Osteocyte (in vitro differentiated cells): Measurements from ENCODE around the gene FBXL5. TPM values are rescaled to one million over a fixed set of nuclear protein-coding genes. Genes with fewer than 3 reads are reported as not detected.

Experiments
- DNase-seq: peaks from one replicate; pipeline ENCODE4 v3.0.0; 2021; ENCODE audit warnings: mixed read lengths; ENCODE audit not compliant: unreplicated experiment; ENCODE audit errors: extremely low spot score
- H3K27ac Mint-ChIP-seq: one replicate; pipeline ENCODE4 v1.8.0; 2021; ENCODE audit warnings: mild to moderate bottlenecking, mixed read lengths; ENCODE audit not compliant: unreplicated experiment
- H3K27me3 Mint-ChIP-seq: one replicate; pipeline ENCODE4 v1.8.0; 2021; ENCODE audit warnings: mixed read lengths; ENCODE audit not compliant: unreplicated experiment
- H3K36me3 Mint-ChIP-seq: one replicate; pipeline ENCODE4 v1.8.0; 2021; ENCODE audit warnings: mixed read lengths; ENCODE audit not compliant: unreplicated experiment
- H3K4me1 Mint-ChIP-seq: one replicate; pipeline ENCODE4 v1.8.0; 2021; ENCODE audit warnings: mixed read lengths; ENCODE audit not compliant: unreplicated experiment
- H3K4me3 Mint-ChIP-seq: one replicate; pipeline ENCODE4 v1.8.0; 2021; ENCODE audit warnings: mild to moderate bottlenecking, moderate library complexity, mixed read lengths; ENCODE audit not compliant: unreplicated experiment
- H3K9me3 Mint-ChIP-seq: one replicate; pipeline ENCODE4 v1.8.0; 2021; ENCODE audit warnings: mixed read lengths; ENCODE audit not compliant: unreplicated experiment
- total RNA-seq: library from RNA; stranded (reverse); gene quantifications from 2 replicates; pipeline ENCODE4 v1.2.1, GENCODE V29; 2021
- TF ChIP-seq, protein P1 (sequence below): fragments of 200-600 bp; sonication (generic); IDR thresholded peaks from 2 replicates; pipeline ENCODE4 v1.5.0; 2021; ENCODE audit warnings: antibody characterized with exemption, mild to moderate bottlenecking, moderate library complexity

FBXL5 gene
- total RNA-seq, 1 donor from 2014 or later = 54.0 TPM

DNA sequence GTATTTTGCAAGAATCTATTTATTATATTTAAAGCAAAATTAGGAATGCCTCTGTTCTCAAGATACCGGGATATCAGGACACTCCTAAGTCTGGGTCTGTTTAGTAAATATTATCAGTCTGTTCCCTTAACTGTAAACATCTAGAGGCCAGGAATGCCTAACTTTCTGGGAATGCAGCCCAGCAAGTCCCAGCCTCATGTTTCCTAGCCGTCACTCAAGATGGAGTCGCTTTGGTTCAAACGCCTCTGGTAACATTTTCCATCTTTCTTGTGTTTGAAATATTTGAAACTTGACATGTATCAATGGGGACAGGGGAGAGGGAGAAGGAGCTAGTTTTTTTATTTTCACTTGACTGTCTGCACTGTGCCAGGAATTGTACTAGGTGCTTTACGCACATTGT is 85.4 kb downstream of the FBXL5 start:
- H3K36me3 Mint-ChIP-seq = peaks cover 36% of the 10 kb centered on the region
- H3K27ac Mint-ChIP-seq = no peak overlapping the region
- H3K27me3 Mint-ChIP-seq = no peaks in the 10 kb centered on the region
- DNase-seq = no peak
- no peaks in the 10 kb centered on the region for H3K9me3 Mint-ChIP-seq
- TF ChIP-seq, protein P1, sequence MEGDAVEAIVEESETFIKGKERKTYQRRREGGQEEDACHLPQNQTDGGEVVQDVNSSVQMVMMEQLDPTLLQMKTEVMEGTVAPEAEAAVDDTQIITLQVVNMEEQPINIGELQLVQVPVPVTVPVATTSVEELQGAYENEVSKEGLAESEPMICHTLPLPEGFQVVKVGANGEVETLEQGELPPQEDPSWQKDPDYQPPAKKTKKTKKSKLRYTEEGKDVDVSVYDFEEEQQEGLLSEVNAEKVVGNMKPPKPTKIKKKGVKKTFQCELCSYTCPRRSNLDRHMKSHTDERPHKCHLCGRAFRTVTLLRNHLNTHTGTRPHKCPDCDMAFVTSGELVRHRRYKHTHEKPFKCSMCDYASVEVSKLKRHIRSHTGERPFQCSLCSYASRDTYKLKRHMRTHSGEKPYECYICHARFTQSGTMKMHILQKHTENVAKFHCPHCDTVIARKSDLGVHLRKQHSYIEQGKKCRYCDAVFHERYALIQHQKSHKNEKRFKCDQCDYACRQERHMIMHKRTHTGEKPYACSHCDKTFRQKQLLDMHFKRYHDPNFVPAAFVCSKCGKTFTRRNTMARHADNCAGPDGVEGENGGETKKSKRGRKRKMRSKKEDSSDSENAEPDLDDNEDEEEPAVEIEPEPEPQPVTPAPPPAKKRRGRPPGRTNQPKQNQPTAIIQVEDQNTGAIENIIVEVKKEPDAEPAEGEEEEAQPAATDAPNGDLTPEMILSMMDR = no peak
- H3K4me3 Mint-ChIP-seq = no peak overlapping the region
- peaks cover 2% of the 10 kb centered on the region for H3K4me1 Mint-ChIP-seq

DNA sequence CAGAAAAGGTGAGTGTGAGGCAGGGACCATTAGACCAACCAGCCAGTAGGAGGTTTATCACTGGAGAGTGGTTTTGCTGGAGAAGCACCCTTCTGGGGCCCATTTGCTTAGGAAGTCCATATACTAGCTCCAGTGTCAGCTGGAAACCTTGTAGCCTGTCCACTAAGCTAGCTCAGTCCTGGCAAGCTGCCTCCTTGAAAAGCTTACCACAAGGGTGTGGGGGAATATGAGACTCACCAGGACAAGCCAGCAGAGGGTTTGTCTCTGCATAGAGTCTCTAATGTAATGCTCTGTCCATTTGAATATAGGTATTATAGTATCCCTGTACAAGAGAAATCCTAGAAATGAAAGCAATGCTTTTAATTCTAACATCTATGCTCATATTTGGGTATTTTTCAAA is 86.3 kb downstream of the FBXL5 start:
- TF ChIP-seq, protein P1 = no peak
- no peaks in the 10 kb centered on the region for H3K9me3 Mint-ChIP-seq
- no peak overlapping the region for H3K4me3 Mint-ChIP-seq
- no peaks in the 10 kb centered on the region for H3K4me1 Mint-ChIP-seq
- DNase-seq = no peak
- H3K27me3 Mint-ChIP-seq = no peaks in the 10 kb centered on the region
- H3K27ac Mint-ChIP-seq = no peak overlapping the region
- peaks cover 40% of the 10 kb centered on the region for H3K36me3 Mint-ChIP-seq

DNA sequence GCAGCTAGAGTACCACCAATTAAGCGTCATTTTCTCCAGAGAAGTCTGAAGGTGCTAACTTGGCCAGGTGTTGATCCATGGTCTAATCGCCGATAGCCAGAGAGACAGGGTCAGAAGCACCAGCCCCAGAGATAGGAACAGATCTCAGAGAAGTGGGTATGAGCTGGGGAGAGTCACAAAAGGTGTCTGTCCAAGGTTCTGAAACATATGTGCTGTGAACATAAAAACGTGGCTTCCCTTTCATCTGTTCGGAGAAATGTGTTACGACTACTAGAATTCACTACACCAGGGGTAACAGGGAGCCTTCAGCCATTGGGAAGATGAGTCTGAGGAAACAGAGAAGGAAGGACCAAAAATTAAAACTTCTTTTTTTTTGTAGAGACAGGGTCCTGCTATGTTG is 91.3 kb downstream of the FBXL5 start:
- TF ChIP-seq, protein P1 = no peak
- Mint-ChIP-seq H3K27ac (no peak overlapping the region), H3K4me3 (no peak overlapping the region), H3K36me3 (peaks cover 54% of the 10 kb centered on the region), H3K9me3 (no peaks in the 10 kb centered on the region), H3K27me3 (no peaks in the 10 kb centered on the region), H3K4me1 (no peaks in the 10 kb centered on the region)
- no peak for DNase-seq

DNA sequence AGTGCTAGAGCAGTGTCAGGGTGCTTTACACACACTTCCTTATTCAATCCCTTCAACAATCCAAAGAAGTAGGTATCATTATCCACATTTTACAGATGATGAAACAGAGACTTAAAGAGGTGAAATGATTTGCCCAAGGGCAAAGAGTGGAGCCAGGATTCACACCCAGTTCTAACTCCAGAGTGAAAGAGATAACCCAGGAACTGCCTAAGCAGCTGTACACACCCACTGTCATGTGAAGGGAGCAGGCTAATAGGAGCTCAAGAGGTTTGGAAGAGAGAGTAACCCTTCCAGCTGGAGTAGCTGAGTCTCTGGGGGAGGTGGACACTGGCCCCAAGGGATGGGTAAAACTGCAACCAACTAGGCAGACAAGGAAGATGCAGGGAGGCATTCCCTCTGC is 92.5 kb downstream of the FBXL5 start:
- no peaks in the 10 kb centered on the region for H3K9me3 Mint-ChIP-seq
- no peak overlapping the region for H3K4me3 Mint-ChIP-seq
- TF ChIP-seq, protein P1 = no peak
- H3K36me3 Mint-ChIP-seq = peaks cover 55% of the 10 kb centered on the region
- no peak overlapping the region for H3K27ac Mint-ChIP-seq
- no peaks in the 10 kb centered on the region for H3K4me1 Mint-ChIP-seq
- no peak for DNase-seq
- no peaks in the 10 kb centered on the region for H3K27me3 Mint-ChIP-seq

DNA sequence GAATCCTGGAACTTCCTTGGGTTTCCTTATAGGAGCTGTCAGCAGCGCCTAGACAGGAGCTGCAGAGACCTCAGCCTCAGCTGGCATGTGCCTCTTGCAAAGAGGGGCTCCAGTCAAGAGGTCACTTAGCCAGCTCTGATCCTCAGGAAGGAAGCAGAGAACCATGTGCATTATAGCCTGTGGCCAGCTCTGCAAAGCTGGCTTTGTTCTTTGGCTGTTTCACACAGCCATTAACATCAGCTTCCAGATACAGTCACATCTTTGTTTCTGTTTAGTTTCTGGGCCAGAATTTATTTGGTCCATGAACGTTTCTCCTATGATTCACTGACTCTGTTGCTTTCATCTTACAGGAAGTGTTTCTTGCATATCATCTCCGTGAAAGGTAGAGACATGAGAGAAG is 93.0 kb downstream of the FBXL5 start:
- no peak for DNase-seq
- TF ChIP-seq, protein P1 = no peak

More for the DNA sequence above, 93.0 kb downstream of the FBXL5 start:
- no peaks in the 10 kb centered on the region for H3K9me3 Mint-ChIP-seq
- H3K4me1 Mint-ChIP-seq = no peaks in the 10 kb centered on the region
- peaks cover 52% of the 10 kb centered on the region for H3K36me3 Mint-ChIP-seq
- H3K27me3 Mint-ChIP-seq = no peaks in the 10 kb centered on the region
- no peak overlapping the region for H3K4me3 Mint-ChIP-seq
- no peak overlapping the region for H3K27ac Mint-ChIP-seq
